ENCODE results near the gene CENPP.
A peak's percentile ranks its signal among the peaks of the same experiment; 100 is the strongest.

Gene CENPP

DNA sequence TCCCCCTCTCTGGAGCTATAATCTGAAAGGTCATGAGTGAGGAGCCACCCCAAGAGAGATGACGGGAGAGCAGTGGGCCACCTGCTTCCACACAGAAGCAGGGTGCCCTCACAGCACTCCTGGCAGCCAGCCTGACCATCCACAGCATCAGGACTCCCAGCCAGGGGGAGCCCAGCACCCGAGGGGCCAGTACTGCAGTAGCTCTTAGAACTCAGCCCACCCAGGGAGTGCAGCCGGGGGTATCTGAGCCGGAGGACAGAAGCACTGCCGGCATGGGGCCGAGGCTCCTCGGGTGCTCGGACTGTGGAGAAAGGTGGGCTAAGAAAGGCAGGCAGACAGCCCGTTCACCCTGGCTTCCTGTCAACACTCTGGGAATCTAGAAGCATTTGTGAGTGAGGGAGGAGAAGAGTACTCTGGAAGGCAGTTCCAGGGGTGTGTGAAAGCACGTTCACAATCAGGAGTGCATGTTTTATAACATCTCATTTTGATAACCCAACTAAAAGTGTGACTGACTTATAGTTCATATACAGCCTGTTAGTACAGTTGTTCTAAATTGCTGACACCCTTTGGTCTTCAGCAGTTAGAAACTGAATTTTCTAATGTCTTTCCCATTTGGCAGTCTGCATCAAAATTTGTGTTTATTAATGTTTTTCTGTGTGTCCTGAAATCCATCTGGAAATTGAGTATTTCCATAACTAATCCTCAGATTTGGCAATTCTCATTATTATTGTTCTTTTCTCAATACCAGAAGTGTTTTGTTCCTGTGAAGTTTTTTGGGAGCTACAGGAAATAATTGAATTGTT is 182.5 kb downstream of the CENPP start:
- no peak for DNase-seq (ENCODE audit: low spot score)

DNA sequence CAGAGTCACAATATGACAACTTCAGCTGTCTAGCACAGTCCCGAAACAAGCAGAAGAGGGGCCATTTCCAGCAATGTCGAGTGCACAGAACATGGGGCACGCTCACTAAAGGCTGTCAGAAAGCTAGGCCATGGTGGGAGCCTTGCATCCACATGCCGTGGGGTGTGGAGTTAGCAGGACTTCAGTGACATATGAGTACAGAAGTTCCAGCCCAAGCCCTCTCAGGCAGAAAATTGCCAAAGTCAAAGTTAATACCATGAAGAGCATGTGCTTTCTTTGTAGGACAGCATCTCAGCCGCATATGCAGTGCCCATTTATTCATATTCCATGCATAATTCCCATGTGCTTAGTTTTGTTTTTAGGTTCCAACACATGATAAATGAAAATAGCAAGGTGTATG is 183.3 kb downstream of the CENPP start:
- DNase-seq (ENCODE audit: low spot score) = no peak

DNA sequence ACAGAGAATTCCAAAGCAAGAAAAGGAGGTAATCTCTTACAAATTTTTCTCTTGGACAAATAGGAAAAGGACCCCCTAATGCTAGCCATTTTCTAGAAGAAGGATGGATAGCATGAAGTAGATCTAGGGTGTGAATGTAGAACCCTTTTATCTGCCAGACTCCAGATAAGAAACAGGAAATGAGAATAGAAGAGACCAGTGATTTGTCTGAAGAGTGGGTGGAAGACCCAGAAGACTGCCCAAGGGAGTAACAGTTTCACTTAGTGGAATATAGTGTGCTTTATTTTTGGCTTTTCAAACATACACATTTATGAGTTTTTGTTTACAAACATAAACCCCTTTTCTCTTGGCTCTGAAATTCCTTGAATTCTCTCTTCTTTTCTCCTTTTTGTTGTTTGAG is 185.0 kb downstream of the CENPP start:
- DNase-seq (ENCODE audit: low spot score) = no peak

DNA sequence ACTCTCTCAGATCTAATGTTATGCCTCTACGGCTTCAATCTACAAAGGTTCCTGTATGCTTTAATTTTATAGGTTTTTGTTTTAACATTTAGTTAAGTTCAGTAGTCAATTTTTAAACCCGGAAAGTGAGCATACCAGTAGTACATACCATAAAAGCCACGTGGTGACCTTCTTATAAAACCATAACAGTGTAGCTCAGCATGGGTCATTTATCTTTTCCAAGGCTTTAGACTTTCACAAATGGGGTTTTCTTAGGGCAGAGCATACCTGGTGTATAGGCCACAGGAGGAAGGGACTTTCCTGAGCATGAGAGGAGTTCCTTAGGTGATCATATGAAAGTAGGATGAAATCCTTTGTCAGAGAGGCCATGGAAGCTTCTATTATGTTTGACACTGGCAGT is 186.9 kb downstream of the CENPP start:
- no peak for DNase-seq (ENCODE audit: low spot score)

DNA sequence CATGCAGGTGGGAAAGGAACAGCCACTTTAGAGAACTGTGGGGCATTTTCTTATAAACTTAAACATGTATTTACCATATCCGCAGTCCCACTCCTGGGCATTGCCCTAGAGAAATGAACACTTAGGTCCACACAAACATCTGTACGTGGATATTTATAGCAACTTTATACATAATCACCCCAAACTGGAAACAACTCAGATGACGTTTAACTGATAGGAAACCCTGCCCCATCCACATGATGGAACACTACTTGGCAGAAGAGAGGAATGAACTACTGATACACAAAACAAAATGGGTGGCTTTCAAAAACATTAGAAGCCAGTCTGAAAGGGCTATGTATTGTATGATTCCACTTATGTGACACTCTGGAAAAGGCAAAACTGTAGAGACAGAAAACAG is 187.6 kb downstream of the CENPP start:
- no peak for DNase-seq (ENCODE audit: low spot score)

DNA sequence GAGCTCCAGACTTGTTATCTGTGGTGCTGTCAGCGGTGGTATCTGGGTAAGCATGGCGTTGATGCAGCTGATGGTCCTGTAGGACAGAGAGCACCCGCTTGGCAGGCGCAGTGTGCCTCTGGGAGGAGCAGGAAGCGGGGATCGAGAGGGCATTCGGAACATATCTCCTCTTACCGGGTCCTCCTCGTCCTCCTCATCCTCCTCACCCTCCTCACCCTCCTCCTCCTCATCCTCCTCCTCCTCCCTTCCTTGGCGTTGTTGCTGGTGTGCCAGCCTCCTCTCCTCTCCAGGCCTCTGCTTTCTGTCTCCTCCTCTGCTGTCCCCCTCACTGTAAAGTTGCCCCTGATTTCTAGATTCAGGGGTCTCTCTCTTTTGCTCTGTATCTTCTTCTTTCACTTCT is 188.9 kb downstream of the CENPP start:
- no peak for DNase-seq (ENCODE audit: low spot score)

DNA sequence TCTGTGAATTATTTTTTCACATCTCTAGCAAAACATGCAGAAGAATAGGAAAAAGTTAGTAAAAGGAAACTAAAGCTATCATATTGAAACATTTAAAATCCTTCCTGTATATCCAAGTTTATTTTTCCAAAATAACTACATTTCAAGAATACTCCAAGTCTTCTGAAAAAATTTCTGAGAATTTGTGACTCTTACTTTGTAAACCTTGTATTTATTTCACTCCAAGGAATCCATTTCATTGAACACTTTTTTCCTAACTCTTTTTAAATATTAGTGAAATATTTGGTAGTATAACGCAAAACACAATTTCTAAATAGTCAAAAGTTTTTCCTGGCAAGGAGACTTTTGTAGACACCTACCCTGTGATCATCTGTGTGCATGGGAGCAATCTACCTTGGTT is 190.8 kb downstream of the CENPP start:
- no peak for DNase-seq (ENCODE audit: low spot score)

DNA sequence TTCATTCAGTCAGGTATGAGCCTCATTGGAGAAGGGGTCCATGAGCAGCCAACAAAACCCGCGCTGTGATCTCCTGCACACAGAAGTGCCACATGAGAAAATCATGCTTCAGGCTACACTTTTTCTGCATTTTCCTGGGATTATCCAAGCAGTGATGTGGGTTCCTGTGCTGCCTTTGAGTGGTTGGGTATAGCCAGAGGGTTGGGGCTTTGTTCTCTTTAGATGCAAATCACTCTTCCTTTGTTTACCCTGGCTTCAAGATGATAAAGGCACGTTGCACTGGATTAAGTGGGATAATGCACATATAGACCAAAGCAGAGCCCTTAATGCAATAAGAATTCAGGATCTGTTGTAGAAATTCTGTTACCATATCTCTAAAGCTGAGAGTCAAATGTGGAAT is 191.3 kb downstream of the CENPP start:
- DNase-seq (ENCODE audit: low spot score) = no peak

DNA sequence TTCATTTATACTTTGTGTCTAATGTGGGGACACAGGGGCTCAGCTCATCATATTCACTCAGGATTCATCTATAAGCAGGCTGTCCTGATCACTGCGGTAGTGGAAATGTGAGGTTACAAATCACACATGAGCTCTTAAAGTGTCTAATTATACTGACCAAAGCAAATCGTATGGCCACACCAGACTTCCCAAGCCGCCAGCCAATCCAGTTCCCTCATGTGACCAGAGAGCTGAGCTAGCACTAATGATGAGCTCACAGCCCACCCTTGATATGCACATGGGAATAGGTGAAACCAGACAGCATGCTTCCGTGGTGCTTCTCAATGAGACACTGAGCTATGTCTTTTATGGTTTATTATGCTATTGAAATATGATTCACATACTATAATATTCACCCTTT is 192.4 kb downstream of the CENPP start:
- DNase-seq (ENCODE audit: low spot score) = no peak

DNA sequence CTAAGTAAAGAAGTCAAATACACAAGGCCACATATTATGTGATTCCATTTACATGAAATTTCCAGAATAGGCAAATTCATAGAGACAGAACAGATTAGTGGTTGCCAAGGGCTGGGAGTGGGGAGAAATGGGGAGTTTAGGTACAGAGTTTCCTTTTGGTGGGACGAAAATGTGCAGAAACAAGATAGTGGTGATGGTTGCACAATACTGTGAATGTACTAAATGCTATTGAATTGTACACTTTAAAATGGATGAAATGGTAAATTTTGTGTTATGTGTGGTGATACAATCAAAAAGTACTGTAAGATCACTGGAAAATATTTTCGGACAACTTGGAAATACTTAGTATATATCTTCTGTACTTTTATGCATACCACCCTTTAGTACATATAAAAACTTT is 195.1 kb downstream of the CENPP start:
- no peak for DNase-seq (ENCODE audit: low spot score)

DNA sequence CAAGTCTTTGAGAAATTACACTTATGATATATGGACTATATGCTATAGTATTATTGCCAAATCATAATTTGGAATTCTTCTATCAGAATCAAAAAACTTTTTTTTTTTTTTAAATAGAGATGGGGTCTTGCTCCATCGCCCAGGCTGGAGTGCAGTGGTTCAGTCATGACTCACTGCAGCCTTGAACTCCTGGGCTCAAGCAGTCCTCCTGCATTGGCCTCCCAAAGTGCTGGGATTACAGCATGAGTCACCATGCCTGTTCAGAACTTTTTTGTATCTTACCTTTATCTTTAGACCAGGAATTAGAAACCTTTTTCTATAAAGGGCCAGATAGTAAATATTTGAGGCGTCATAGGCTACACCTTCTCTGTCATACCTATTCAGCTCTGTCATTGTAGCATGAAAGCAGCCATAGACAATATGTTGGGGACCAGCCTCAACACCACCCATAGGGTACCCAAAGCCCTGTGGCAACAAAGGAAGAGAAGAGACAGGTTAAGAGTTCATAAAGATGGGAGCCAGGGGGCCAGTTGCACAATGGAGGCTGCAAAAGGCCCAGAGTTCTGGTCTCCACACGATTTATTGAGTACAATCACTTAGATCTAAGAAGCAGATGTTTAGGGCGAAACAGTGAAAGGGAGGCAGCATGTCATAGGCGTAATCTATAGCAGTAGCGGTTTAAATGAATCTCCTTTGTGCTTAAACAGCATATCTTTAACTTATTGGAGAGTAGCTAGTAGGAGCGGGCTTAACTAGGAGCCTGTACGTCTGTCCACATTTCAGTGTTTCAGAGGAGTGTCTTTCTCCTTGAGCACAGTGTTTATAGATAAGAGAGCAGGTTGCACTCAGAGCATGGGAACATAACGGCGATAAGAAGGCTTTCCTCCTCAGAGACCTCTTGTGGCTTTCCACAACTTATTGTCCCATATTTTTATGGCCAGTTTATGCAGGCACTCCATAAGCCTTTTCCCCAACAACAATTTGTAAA is 197.5 kb downstream of the CENPP start:
- no peak for DNase-seq (ENCODE audit: low spot score)

DNA sequence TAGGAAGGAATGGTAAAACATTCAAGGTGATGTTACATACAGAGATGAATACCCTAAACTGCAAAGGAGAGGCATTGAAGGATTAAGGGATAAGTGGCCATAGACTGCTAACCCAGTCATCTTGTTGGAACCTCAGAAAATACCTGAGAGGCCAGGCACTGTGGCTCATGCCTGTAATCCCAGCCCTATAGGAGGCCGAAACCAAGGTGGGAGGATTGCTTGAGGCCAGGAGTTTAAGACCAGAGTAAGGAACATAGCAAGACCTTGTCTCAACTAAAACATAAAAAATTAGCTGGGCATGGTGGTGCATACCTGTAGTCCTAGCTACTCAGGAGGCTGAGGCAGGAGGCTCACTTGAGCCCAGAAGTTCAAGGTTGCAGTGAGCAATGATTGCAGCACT is 199.1 kb downstream of the CENPP start:
- DNase-seq (ENCODE audit: low spot score) = no peak

DNA sequence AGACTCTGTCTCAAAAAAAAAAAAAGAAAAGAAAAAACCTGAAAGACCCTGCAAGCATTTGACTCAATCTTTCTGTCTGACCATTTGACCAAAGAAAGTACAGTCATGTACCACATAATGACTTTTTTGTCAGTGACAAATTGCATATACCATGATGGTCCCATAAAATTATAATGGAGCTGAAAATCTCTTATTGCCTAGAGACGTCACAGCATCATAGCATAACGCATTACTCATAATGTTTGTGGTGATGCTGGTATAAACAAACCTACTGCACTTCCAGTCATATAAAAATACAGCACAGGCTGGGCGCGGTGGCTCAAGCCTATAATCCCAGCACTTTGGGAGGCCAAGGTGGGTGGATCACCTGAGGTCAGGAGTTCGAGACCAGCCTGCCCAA is 199.6 kb downstream of the CENPP start:
- DNase-seq (ENCODE audit: low spot score) = no peak

DNA sequence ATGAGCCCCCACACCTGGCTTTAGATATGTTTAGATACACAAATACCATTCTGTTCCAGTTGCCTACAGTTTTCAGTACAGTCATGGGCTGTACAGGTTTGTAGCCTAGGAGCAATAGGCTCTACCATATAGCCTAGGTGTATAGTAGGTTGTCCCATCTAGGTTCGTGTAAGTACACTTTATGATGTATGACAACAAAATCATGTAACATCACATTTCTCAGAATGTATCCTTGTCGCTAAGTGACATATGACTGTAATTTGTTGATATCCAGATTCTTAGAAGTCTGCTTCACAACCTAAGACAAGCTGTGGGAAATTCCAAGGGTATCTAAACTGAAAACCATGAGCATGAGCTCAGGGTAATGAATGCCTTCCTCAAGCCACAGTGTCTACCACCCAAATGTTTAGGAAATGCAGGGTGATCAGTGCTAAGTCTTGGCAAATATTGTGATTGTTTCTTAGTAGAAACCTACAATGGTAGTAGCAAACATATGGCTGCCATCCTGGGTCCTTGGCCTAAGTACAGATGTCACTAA is 201.6 kb downstream of the CENPP start:
- no peak for DNase-seq (ENCODE audit: low spot score)

DNA sequence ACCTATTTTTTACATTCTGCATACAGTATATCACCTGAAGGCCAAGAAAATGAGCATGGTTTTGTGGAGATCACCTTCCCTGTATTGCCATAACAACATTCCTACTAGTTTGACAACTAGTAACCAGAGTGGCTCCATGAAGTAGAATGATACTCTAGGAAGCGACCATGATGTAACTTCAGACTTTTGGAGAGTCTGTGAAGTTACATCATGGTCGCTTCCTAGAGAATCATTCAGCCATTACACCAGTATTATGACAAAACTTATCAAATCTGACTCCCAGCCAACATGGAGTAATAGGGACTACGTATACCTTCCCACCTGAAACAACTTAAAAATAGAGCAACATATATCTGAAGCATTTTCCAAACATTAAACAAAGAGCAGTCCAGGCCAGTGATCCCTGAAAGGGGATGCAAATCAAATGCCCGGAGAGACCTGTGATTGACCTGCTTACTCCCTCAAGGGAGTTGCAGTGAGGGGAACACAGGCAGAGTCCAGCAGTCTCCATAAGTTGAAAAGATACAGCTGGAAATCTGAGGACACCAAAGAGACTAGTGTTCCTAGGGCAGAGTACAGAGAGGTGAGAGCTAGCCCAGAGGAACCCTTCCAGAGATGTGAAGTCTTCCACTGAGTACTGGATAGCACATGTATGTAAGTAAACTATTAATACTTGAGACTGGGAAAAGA is 202.2 kb downstream of the CENPP start:
- DNase-seq (ENCODE audit: low spot score) = no peak

DNA sequence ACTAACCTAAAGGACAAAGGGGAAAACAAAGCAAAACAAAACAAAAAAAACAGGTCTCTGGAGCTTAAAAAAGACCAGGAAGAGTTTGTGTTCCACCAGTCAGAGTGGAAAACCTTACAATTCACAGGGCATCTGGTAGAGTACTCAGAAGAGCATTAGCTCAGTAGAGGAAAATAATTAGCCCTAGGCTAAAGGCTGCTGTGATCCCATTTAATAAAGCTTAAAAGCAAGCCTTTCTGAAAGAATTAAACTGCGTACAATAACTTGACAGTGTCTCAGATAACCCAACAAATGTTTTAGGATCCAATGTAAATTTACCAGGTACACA is 202.7 kb downstream of the CENPP start:
- no peak for DNase-seq (ENCODE audit: low spot score)

DNA sequence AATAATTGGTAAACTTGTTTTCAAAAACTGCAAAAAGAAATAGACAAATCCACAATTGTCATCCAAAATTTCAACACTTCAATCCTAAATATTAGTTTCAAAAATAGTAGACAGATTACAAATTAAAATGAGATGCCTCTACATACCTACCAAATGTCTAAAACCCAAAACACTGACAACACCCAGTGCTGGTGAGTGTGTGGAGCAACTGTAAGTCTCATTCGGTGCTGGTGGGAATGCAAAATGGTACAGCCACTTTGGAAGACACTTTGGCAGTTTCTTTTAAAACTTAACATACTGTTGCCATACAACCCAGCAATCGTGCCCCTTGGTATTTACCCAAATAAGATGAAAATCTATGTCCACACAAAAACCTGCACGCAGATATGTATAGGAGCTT is 203.4 kb downstream of the CENPP start:
- DNase-seq (ENCODE audit: low spot score) = no peak

DNA sequence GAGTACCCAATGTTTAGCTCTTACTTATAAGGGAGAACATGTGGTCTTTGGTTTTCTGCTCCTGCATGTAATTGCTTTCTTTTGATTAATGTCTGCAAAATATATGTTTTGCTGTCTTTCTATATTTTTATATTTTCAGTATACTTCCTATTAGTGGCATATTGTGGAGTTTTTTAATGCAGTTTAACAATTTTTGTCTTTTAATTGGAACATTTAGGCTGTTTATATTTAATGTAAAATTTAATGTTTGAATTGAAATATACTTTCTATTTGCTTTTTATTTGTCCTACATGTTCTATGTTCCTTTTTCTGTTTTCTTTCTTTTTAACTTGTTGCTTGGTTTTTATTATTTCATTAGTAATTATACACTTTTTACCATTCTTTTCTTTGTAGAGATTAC is 205.1 kb downstream of the CENPP start:
- no peak for DNase-seq (ENCODE audit: low spot score)

DNA sequence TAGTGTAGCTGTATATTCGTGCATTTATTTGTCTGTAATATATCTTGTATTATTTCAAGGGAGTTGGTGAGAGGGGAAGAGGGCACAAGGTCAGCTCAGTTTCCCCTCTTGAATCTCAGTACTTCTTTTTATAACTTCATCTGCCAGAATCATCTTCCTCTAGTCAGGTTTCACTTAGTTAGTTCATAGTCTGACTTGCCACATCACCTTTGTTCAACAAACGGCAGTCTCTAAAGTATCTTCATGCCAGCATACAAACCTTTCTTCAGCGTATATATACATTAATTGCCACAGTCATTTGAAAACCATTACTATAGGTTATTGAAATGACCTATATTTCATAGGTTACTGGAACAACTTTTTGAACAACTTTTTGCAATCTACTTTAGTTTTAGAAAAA is 208.5 kb downstream of the CENPP start:
- no peak for DNase-seq (ENCODE audit: low spot score)

DNA sequence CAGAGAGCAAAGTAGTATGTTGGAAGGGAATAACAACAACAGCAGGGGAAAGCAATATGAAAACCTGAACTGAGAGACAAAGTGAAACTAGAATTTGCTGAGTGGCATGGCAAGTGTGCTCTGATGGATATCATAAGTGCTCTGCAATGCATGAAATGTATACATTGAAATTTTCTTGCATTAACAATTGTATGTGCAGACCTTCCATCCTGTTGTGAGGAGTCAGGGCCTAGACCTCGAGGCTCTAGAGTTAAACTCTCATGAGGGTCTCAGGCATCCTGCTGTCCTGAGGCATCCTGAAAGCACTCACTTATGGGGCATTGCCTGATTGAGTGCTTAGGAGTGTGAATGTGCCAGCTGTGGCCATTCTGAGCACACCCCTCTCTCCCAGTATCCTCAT is 208.9 kb downstream of the CENPP start:
- no peak for DNase-seq (ENCODE audit: low spot score)

DNA sequence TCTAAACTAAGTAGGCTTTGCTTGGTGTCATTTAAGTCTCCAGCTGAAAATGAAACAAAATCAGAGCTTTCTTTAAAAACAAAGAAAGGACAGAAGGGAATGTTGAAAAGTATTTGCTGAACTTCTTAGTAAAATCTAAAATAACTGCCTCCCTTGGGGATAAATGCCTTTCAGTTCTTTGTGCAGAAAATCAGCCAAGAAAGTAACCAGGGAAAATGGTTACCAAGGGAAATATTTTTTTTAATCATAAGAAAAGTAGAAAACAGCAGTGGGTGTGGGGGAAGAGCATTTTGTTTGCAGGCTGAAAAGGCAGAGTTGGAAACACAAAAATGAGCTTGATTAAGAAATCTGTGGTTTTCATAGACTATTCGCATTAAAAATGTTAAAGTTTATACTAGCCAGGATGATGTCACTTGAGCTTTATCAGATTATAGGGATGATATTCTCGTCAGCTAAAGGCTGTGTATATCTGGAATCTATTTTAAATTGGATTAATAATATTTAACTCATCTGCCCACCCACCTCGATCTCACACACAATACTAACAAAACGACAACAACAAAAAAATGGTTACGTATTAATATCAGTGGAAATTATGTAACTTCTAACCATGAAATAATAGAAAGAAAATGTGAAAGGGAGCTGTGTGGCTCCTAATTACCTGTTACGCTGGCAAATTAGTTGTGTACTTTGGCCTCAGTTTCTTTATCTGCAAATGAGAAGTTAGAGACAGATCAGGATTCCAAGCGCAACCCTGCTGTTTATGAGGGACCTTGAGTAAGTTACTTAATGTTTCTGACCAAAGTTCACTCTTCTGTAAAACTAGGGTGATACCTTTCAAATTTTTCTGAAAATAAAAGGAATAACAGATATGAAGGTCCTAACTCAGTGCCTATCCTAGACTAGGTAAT is 210.4 kb downstream of the CENPP start, which contains the start of gene ECM2:
TSS of gene ECM2 (minus strand) at position 51 of the 911 bp plus-strand sequence. CDS start 13,124 bp downstream, outside the sequence.
- DNase-seq (ENCODE audit: low spot score) = peak; percentile 19

All from COLO829 (cell line).